ENCODE results near the gene PIGQ. TPM values are rescaled to one million over a fixed set of nuclear protein-coding genes. Genes with fewer than 3 reads are reported as not detected.

PIGQ gene
- total and polyA plus RNA-seq, 2 of the 13 experiments (the other 11 are each of a cell fraction or from before 2014, with no cell fraction given) = 7.7 to 19.7 TPM

- TF ChIP-seq ZBTB39 (CRISPR knock-in tag; IDR thresholded peaks at IDR 0.05) (0 out of 2 replicates have a peak, but pooled peaks have one; percentile 11), U2AF1 (optimal IDR thresholded peaks at IDR 0.05; ENCODE audit: low read depth, low read length) (no peak), FOXJ3 (CRISPR knock-in tag; IDR thresholded peaks at IDR 0.05; ENCODE audit: borderline replicate concordance) (peak; percentile 43; the same call in 1 of the 2 replicates), PCBP2 (optimal IDR thresholded peaks at IDR 0.05; ENCODE audit: low read depth, low read length, poor library complexity, severe bottlenecking) (no peak), ZNF530 (CRISPR knock-in tag; IDR thresholded peaks at IDR 0.05; ENCODE audit: low read depth) (no peak), HMG20A (CRISPR knock-in tag; IDR thresholded peaks at IDR 0.05; ENCODE audit: borderline replicate concordance) (peak; percentile 29; the same call in 1 of the 2 replicates), FOSL1 (CRISPR knock-in tag; IDR thresholded peaks at IDR 0.05; ENCODE audit: borderline replicate concordance) (no peak), KDM4B (CRISPR knock-in tag; IDR thresholded peaks at IDR 0.05) (0 out of 2 replicates have a peak, but pooled peaks have one; percentile 9), MLX (CRISPR knock-in tag; IDR thresholded peaks at IDR 0.05) (no peak), IKZF5 (CRISPR knock-in tag; IDR thresholded peaks at IDR 0.05) (0 out of 2 replicates have a peak, but pooled peaks have one; percentile 35), SALL2 (CRISPR knock-in tag; IDR thresholded peaks at IDR 0.05) (peak; percentile 63; the same call in 1 of the 2 replicates), ZNF256 (CRISPR knock-in tag; conservative IDR thresholded peaks at IDR 0.05) (no peak), ZNF354B (CRISPR knock-in tag; IDR thresholded peaks at IDR 0.05) (no peak), TFDP1 (CRISPR knock-in tag; IDR thresholded peaks at IDR 0.05; ENCODE audit: borderline replicate concordance) (0 out of 2 replicates have a peak, but pooled peaks have one; percentile 18), JUN (CRISPR knock-in tag; IDR thresholded peaks at IDR 0.05) (no peak), HNRNPLL (IDR thresholded peaks at IDR 0.05; ENCODE audit: low read depth, low read length, poor library complexity, severe bottlenecking) (peak; percentile 48), PTBP1 (IDR thresholded peaks at IDR 0.05; ENCODE audit: low read depth, low read length, poor library complexity, severe bottlenecking) (peak; percentile 78), ZNF280B (CRISPR knock-in tag; IDR thresholded peaks at IDR 0.05; ENCODE audit: borderline replicate concordance) (peak; percentile 65; the same call in 1 of the 2 replicates)
Observed at GRCh38 chr16:543301-544164, 26.2 kb upstream of the PIGQ start (continued).

All from HepG2 (cell line).